ENCODE measurements around the gene CDKAL1. TPM values are rescaled to one million over a fixed set of nuclear protein-coding genes. Genes with fewer than 3 reads are reported as not detected.

Gene CDKAL1
- total RNA-seq, 2 donors from 2014 or later = 23.5 to 26.4 TPM

- H3K36me3 ChIP-seq (ENCODE audit: control insufficient read depth, insufficient read depth, low read length) = no peaks in the 10 kb centered on the region
Measured at GRCh38 chr6:21164768-21165326, 630.6 kb downstream of the CDKAL1 start.

GRCh38 chr6:21166754-21167153 lies 632.5 kb downstream of the CDKAL1 start:
- no peaks in the 10 kb centered on the region for H3K9me3 ChIP-seq (ENCODE audit: control insufficient read depth, low read length)
- peaks cover 2% of the 10 kb centered on the region for H3K36me3 Mint-ChIP-seq (ENCODE audit: low read depth)
- DNase-seq = no peak
- H3K27ac ChIP-seq (ENCODE audit: low read depth, low read length) = no peak overlapping the region
- no peaks in the 10 kb centered on the region for H3K36me3 ChIP-seq (ENCODE audit: control insufficient read depth, insufficient read depth, low read length)
- H3K4me1 ChIP-seq (ENCODE audit: control insufficient read depth, insufficient read depth, low read length) = no peaks in the 10 kb centered on the region
- no peaks in the 10 kb centered on the region for H3K27me3 Mint-ChIP-seq (ENCODE audit: insufficient read depth)
- no peaks in the 10 kb centered on the region for H3K9me3 Mint-ChIP-seq
- H3K4me1 Mint-ChIP-seq = peaks cover 5% of the 10 kb centered on the region
- no peak overlapping the region for H3K9ac ChIP-seq (ENCODE audit: extremely low read depth, low read length, poor library complexity, severe bottlenecking)
- no peak overlapping the region for H3K4me3 ChIP-seq (ENCODE audit: low read length)
- no peak overlapping the region for H3K27ac Mint-ChIP-seq
- no peak overlapping the region for H3K4me3 Mint-ChIP-seq
- WGBS, 2 experiments (ENCODE audit: insufficient coverage in 1 of 2, insufficient read length in 1 of 2) = 99 to 100% methylated on average over 1 to 2 of the region's 2 CpGs
- no peaks in the 10 kb centered on the region for H3K27me3 ChIP-seq (ENCODE audit: control insufficient read depth, insufficient read depth, low read length, poor library complexity, severe bottlenecking)
- TF ChIP-seq CTCF (conservative IDR thresholded peaks at IDR 0.05) = no peak

More at GRCh38 chr6:21164768-21165326, 630.6 kb downstream of the CDKAL1 start:
- Mint-ChIP-seq H3K4me3 (no peak overlapping the region), H3K36me3 (ENCODE audit: low read depth) (no peaks in the 10 kb centered on the region), H3K4me1 (peaks cover 5% of the 10 kb centered on the region), H3K27me3 (ENCODE audit: insufficient read depth) (no peaks in the 10 kb centered on the region), H3K27ac (no peak overlapping the region), H3K9me3 (no peaks in the 10 kb centered on the region)
- no peak for DNase-seq
- 92 to 100% methylated on average over 1 to 2 of the region's 2 CpGs for WGBS, 2 experiments (ENCODE audit: insufficient coverage in 1 of 2, insufficient read length in 1 of 2)
- H3K27me3 ChIP-seq (ENCODE audit: control insufficient read depth, insufficient read depth, low read length, poor library complexity, severe bottlenecking) = no peaks in the 10 kb centered on the region
- no peak overlapping the region for H3K9ac ChIP-seq (ENCODE audit: extremely low read depth, low read length, poor library complexity, severe bottlenecking)
- no peaks in the 10 kb centered on the region for H3K4me1 ChIP-seq (ENCODE audit: control insufficient read depth, insufficient read depth, low read length)
- no peak overlapping the region for H3K27ac ChIP-seq (ENCODE audit: low read depth, low read length)
- no peak overlapping the region for H3K4me3 ChIP-seq (ENCODE audit: low read length)
- no peaks in the 10 kb centered on the region for H3K9me3 ChIP-seq (ENCODE audit: control insufficient read depth, low read length)
- no peak for TF ChIP-seq CTCF (conservative IDR thresholded peaks at IDR 0.05)

GRCh38 chr6:21167790-21168189 lies 633.5 kb downstream of the CDKAL1 start:
- Mint-ChIP-seq H3K4me1 (peaks cover 5% of the 10 kb centered on the region), H3K27ac (no peak overlapping the region), H3K27me3 (ENCODE audit: insufficient read depth) (no peaks in the 10 kb centered on the region), H3K9me3 (no peaks in the 10 kb centered on the region), H3K36me3 (ENCODE audit: low read depth) (peaks cover 2% of the 10 kb centered on the region), H3K4me3 (no peak overlapping the region)
- no peak overlapping the region for H3K4me3 ChIP-seq (ENCODE audit: low read length)
- H3K36me3 ChIP-seq (ENCODE audit: control insufficient read depth, insufficient read depth, low read length) = no peaks in the 10 kb centered on the region
- H3K9ac ChIP-seq (ENCODE audit: extremely low read depth, low read length, poor library complexity, severe bottlenecking) = no peak overlapping the region
- TF ChIP-seq CTCF (conservative IDR thresholded peaks at IDR 0.05) = no peak
- no peaks in the 10 kb centered on the region for H3K4me1 ChIP-seq (ENCODE audit: control insufficient read depth, insufficient read depth, low read length)
- no peak overlapping the region for H3K27ac ChIP-seq (ENCODE audit: low read depth, low read length)
- H3K9me3 ChIP-seq (ENCODE audit: control insufficient read depth, low read length) = no peaks in the 10 kb centered on the region
- WGBS, 2 experiments (ENCODE audit: insufficient coverage in 1 of 2, insufficient read length in 1 of 2) = 96% methylated on average over 6 of the region's 6 CpGs
- no peaks in the 10 kb centered on the region for H3K27me3 ChIP-seq (ENCODE audit: control insufficient read depth, insufficient read depth, low read length, poor library complexity, severe bottlenecking)
- no peak for DNase-seq

Measured in endodermal cell (in vitro differentiated cells).